Bronchial epithelial cell (primary cell): ENCODE results near the gene SLC13A1. TPM values are rescaled to one million over a fixed set of nuclear protein-coding genes. Genes with fewer than 3 reads are reported as not detected.

Source experiments
- DNase-seq: peaks from one replicate; pipeline ENCODE4 v3.0.0-alpha.2; 2010; ENCODE audit warnings: low read depth
- FAIRE-seq: peaks from 2 replicates; lab custom pipeline; 2011; peaks lifted over from hg19 to GRCh38; lab: Jason Lieb, UNC
- H3K27me3 ChIP-seq: 2 replicates; pipeline ENCODE4 v1.5.1; 2011; ENCODE audit warnings: low read length; ENCODE audit not compliant: control insufficient read depth, insufficient read depth
- H3K36me3 ChIP-seq: 2 replicates; pipeline ENCODE4 v1.5.1; 2011; ENCODE audit warnings: low read length; ENCODE audit not compliant: control insufficient read depth, insufficient read depth
- H3K4me3 ChIP-seq: 2 replicates; pipeline ENCODE4 v1.5.1; 2011; ENCODE audit warnings: mild to moderate bottlenecking, low read depth, low read length, control low read depth
- total RNA-seq: library from RNA; depleted of rRNA; stranded (reverse); fragments of >200 nt; gene quantifications from 2 replicates; pipeline ENCODE4 v1.2.1, GENCODE V29; 2014
- TF ChIP-seq, protein P1 (sequence below): IDR thresholded peaks from 2 replicates; pipeline ENCODE4 v1.5.1; 2011; ENCODE audit warnings: mild to moderate bottlenecking, moderate library complexity, low read length, control low read depth, inconsistent platforms; ENCODE audit not compliant: insufficient read depth, severe bottlenecking

Gene SLC13A1, protein sequence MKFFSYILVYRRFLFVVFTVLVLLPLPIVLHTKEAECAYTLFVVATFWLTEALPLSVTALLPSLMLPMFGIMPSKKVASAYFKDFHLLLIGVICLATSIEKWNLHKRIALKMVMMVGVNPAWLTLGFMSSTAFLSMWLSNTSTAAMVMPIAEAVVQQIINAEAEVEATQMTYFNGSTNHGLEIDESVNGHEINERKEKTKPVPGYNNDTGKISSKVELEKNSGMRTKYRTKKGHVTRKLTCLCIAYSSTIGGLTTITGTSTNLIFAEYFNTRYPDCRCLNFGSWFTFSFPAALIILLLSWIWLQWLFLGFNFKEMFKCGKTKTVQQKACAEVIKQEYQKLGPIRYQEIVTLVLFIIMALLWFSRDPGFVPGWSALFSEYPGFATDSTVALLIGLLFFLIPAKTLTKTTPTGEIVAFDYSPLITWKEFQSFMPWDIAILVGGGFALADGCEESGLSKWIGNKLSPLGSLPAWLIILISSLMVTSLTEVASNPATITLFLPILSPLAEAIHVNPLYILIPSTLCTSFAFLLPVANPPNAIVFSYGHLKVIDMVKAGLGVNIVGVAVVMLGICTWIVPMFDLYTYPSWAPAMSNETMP
- not detected in 2 replicates for total RNA-seq

DNA sequence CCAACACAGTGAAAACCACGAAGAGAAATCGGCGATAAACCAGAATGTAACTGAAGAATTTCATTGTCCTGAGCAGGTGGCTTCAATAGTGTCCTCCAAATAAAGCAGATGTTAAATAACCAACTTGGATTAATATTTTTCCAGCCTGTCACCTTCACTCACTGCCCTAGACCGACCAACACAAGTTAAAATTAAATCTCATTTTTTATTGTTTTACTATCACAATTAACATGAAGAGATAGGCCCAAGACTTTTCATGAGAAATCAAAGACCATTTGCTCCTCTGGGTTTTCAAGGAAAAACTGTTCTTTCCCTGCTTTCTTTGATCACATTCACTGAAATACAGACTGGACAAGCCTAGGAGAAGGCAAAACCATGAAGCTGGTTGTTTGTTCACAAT lies at the start of gene SLC13A1:
Gene SLC13A1 (minus strand): TSS at position 87 of the 400 bp plus-strand sequence. CDS start 23 bp downstream, at position 64.
- FAIRE-seq (no peak), DNase-seq (no peak)
- Histone ChIP-seq H3K36me3 (no peaks in the 10 kb centered on the region), H3K27me3 (no peaks in the 10 kb centered on the region), H3K4me3 (no peak within 1 kb of the TSS)
- TF ChIP-seq, protein P1, sequence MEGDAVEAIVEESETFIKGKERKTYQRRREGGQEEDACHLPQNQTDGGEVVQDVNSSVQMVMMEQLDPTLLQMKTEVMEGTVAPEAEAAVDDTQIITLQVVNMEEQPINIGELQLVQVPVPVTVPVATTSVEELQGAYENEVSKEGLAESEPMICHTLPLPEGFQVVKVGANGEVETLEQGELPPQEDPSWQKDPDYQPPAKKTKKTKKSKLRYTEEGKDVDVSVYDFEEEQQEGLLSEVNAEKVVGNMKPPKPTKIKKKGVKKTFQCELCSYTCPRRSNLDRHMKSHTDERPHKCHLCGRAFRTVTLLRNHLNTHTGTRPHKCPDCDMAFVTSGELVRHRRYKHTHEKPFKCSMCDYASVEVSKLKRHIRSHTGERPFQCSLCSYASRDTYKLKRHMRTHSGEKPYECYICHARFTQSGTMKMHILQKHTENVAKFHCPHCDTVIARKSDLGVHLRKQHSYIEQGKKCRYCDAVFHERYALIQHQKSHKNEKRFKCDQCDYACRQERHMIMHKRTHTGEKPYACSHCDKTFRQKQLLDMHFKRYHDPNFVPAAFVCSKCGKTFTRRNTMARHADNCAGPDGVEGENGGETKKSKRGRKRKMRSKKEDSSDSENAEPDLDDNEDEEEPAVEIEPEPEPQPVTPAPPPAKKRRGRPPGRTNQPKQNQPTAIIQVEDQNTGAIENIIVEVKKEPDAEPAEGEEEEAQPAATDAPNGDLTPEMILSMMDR: no peak

DNA sequence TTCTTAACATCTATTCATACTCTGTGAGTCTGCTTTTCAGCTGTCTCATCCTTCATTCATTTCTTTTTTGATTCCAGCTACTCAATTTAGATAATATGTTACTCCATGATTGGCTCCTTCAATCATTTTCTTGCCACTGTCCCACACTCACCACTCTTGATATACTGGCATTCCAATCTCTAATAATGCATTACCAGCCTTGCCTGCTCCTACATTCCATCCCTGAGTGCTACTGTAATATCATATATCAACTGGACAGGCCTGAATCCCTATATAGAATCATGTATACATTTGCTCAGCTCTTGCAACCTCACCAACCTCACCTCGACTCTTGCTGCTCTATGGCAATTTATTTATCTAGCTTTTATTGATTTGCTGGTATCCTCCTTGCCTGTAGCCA lies 45.0 kb upstream of the SLC13A1 start:
- Histone ChIP-seq H3K36me3 (no peaks in the 10 kb centered on the region), H3K4me3 (no peak overlapping the region), H3K27me3 (no peaks in the 10 kb centered on the region)
- TF ChIP-seq, protein P1: no peak
- no peak for DNase-seq
- FAIRE-seq: no peak

DNA sequence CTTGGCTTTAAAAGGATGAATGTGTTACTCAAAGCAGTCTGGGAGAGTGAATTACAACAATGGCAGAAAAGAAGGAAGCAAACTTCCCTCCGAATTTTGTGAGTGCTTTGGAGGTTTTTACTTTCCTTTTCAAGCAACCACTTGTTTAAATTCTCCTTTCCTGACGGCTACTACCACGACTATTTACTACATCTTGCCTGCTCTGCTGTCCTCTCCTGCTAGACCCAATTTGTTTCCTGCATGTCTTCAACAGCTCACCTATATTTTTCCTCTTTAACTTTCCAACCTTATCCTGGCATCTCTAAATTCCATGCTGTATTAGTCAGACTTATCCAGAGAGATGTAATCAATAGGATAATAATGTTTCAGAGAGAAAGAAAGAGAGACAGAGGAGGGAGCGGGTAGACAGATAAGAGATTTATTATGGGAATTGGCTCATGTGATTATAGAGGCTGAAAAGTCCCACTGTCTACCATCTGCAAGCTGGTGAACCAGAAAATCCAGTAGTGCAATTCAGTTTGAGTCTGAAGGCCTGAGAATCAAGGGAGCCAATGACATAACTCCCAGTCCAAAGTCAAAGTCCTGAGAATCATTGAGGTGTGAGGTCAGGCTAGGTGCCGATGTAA lies 42.8 kb upstream of the SLC13A1 start:
- no peak overlapping the region for H3K4me3 ChIP-seq
- H3K27me3 ChIP-seq: no peaks in the 10 kb centered on the region
- no peaks in the 10 kb centered on the region for H3K36me3 ChIP-seq
- DNase-seq (no peak), FAIRE-seq (no peak)
- TF ChIP-seq, protein P1: no peak

DNA sequence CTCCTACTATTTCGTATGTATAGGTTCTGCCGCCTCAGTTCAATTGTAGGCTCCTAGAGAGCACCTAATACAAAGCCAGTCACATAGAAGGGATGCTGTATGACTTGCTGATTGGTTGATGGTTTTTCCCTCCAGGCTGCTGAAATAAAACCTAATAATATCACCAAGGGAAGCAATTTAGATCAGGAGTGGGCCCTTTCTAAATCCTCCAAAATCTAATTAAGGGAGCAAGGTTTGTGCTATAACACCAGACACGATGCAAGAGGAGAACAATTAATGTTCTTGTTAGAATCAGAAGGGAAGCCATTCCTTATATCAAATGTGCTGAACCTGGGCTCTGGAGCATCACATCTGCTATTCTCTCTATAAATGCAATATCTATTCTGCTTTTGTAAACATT lies 42.0 kb upstream of the SLC13A1 start:
- TF ChIP-seq, protein P1: no peak
- no peak for FAIRE-seq
- DNase-seq: no peak
- no peak overlapping the region for H3K4me3 ChIP-seq
- no peaks in the 10 kb centered on the region for H3K36me3 ChIP-seq
- H3K27me3 ChIP-seq: no peaks in the 10 kb centered on the region

DNA sequence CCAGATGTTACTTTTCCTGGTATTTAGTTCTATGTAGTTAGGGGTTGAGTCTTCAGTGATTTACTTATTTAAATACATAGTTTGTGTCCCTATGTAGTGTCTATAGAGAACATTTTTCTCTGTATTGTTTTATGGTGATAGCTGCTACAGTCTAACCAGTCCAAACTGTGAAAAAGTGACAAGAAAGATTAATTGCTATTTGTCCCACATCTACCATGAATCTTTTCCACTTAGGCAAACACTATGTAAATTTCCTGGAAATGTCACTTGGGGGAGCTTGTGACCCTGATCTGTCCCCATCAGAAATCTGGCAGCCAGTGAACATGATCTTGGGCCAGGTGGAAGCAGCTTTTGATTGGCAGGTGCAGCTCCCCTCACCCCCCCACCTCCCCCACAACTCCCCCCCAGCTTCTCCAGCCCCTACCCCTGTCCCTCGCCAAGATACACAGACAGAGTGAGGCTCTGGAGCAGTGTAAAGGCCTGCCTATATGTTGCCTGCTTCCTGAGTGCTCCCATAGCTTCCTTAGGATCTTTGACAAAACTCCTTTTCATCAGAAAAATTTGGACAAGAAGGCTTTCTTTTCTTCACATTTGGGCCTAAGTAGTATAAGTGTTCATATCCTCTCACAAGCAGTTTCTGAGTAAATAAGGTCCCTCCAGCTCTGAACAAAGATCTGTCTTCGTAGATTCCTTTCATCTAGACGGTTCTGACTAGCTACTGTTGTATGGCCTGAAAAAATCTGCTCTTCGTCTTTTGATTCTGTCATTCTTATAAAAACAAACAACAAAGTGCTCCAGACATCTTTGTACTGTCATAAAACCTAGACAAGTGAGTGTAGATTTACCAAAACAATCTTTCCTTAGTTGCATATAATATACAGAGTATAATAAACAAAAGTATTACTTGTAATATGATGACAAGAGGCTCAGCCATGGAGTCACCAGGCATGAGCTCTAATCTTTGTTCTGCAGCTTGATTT lies 31.5 kb upstream of the SLC13A1 start:
- Histone ChIP-seq H3K36me3 (no peaks in the 10 kb centered on the region), H3K4me3 (no peak overlapping the region), H3K27me3 (no peaks in the 10 kb centered on the region)
- TF ChIP-seq, protein P1: no peak
- FAIRE-seq (no peak), DNase-seq (no peak)
